ENCODE data around the gene ATP10B.
"Not testable (repeated sequence)": the region's sequence is repeated elsewhere in the genome, so short reads cannot be mapped to it uniquely, and the experiment has no call there.

The ATP10B gene

GRCh38 chr5:160831801-160832200 lies 20.2 kb downstream of the ATP10B start:
- no peak for DNase-seq (ENCODE audit: low read depth)

- DNase-seq (ENCODE audit: low read depth) = no peak
These were observed 27.6 kb downstream of the ATP10B start for GRCh38 chr5:160824301-160825001.

GRCh38 chr5:160812996-160813395 lies 39.0 kb downstream of the ATP10B start:
- not testable (repeated sequence) for DNase-seq (ENCODE audit: low read depth)

- no peak for DNase-seq (ENCODE audit: low read depth)
These were observed 46.6 kb downstream of the ATP10B start for GRCh38 chr5:160805376-160805775.

GRCh38 chr5:160802592-160802991 lies 49.4 kb downstream of the ATP10B start:
- DNase-seq (ENCODE audit: low read depth) = no peak

DNA sequence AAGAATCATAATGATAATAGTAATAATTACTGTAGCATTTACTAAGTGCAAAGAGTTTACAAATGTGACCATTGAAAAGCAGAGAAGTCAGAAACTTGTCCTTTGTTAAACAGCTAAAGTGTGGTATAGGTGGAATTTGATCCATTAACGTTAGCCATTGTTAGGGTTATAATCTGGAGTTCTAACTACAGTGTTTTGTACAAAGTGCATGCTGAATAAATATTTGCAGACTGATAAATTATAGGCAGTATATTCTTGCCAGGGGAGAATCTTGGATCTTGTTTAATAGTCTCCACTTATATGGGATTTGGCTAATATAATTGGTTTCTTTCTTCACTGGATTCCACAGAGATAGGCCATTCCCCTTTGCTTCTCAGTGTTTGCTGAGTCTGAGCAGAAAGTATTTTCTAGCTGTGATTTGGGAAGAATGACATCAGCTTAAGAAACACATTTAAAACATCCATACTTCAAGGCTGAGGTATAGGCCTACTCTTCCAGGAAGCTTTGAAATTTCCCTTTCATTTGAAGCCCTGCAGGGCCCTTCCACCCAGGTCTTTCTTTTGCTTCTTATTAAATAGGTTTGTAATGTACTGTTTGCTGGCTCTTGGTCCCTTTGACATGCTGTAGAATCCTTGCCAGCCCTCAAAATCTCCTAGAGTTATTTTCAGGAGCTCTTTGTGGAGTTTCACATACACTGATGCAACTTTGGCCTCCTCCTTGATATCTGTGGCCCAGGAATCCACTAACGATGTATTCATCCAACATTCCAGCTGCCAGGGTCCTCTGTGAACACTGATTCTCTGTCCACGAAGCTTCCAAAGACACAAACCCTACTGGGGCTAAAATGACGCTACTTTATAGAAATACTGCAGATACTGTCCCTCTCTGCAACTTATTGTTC lies 51.4 kb downstream of the ATP10B start:
- no peak for DNase-seq (ENCODE audit: low read depth)

GRCh38 chr5:160799184-160799583 lies 52.8 kb downstream of the ATP10B start:
- DNase-seq (ENCODE audit: low read depth) = no peak

DNA sequence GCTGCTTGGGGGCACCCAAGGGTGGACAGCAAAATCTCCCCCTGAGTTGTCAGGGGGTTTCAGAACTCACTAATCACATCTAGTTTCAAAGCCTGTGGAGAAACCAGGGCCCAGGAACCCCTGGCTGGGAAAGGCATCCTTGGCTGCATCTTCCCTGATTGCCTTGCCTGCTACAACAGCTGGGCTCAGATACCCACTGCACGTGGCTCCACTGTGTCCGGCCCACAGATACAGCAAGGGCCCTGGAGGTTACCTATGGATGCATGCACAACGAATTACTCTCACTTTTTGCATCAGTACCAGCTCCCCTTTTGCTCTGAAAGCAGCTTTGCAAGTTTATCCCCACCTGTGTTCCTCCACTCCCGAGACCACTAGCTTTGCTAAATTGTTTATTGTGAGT lies 55.0 kb downstream of the ATP10B start:
- no peak for DNase-seq (ENCODE audit: low read depth)

DNA sequence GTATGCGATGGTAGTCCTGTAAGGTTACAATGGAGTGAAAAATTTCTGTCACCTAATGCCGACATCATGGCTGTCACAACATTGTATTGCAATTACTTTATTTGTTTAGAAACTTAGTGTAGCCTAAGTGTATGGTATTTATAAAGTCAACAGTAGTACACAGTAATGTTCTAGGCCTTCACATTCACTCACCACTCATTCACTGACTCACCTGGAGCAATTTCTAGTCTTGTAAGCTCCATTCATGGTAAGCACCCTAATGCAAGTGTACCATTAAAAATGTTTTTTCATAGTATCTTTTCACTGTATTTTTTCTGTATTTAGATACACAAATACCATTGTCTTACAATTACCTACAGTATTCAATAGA lies 58.5 kb downstream of the ATP10B start:
- DNase-seq (ENCODE audit: low read depth) = no peak

DNA sequence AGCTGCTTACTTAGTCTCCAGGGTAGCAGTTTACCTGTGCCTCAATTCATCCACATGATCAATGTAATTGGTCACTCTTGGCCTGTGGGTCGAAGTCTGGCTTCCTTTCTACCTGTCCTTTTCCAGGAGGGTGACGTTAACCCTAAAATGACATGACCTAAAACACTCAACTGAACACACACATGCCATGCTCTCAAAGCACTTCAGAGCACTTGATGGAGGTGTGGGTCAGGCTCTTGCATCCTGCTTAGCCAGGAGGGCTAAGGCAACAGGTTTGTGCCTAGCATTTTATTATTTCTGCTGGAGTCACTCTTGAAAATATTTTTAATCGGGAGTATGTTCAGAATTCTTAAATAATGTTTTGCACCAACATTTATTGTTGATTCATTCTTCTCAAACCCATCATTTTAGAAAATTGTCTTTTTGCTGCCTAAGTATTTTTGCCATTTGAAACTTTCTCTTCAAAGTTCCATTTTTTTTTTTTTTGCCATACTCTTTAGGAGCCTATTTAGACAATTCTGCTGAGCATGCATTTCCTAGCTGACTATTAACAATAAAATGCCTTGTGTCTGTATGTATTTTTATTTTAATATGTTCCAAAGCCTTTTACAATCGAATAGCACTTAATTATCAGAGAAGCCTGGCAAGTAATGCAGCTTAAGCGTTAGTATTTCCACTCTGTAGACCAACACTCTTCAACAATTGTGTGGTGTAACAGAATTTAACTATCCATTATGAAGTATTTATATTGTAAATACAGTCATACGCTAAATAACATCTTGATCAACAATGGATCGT lies 59.1 kb downstream of the ATP10B start:
- no peak for DNase-seq (ENCODE audit: low read depth)

- no peak for DNase-seq (ENCODE audit: low read depth)
These were observed 59.7 kb downstream of the ATP10B start for GRCh38 chr5:160792281-160792680.

GRCh38 chr5:160789219-160789859 lies 62.7 kb downstream of the ATP10B start:
- DNase-seq (ENCODE audit: low read depth) = no peak

- no peak for DNase-seq (ENCODE audit: low read depth)
These were observed 63.8 kb downstream of the ATP10B start for GRCh38 chr5:160788102-160788660.

DNA sequence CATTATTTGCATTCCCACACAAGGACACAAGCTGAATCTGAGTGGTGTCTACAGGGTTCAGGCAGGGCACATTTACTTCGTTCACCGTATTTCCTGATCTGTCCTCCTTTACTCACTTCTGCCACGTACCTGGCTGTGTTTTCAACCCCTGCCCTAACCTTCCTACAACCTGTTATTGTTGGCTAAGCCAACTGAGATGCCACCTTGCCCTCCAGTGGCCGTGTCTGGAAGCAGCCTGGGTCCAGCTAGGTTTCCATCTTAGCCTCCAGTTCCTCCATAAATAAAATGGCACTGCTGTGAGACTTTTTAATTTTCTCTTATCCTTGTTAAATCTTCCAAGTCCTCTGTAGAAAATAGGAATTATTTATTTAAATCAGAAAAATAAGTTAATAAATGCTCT lies 64.8 kb downstream of the ATP10B start:
- DNase-seq (ENCODE audit: low read depth) = no peak

- no peak for DNase-seq (ENCODE audit: low read depth)
These were observed 77.2 kb downstream of the ATP10B start for GRCh38 chr5:160774666-160775315.

- DNase-seq (ENCODE audit: low read depth) = no peak
These were observed 78.2 kb downstream of the ATP10B start for GRCh38 chr5:160773646-160774410.

DNA sequence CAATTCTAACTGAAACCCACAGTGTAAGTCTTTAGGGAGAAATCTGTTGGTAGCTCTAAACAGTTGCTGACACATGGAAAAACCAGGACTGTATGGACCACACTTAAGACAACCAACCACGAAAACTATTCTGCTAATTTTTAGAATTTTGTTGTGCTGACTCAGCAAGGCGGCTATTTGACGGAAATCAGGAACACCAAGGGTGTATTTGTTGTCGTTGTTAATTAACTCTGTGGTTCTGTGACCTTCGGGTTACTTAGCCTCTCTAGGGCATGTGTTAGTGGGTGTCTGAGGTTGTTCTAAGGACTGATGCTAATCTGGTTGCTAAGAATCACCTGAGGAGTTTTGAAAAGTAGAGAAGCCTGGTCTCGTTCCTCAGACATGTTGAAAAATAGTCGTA lies 79.2 kb downstream of the ATP10B start:
- DNase-seq (ENCODE audit: low read depth) = no peak

GRCh38 chr5:160770718-160771117 lies 81.3 kb downstream of the ATP10B start:
- DNase-seq (ENCODE audit: low read depth) = no peak

DNA sequence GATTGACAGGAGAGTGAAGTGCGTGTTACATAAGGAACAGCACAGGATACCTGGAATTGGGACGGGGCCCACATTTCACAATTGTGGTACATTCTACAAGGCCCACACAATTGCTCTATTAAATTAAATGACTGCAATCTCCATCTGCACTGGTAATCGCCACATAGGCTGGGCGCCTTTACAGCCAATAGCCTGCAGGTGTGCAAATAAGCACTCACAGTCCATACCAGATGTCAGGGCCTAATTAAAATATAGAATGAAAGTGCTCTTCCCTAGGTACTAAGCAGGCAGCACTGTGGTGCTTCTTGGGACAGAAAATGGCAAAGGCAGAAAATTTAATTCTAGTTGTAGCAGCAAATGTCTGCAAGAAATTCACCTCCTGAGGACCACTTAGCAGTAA lies 82.7 kb downstream of the ATP10B start:
- no peak for DNase-seq (ENCODE audit: low read depth)

- no peak for DNase-seq (ENCODE audit: low read depth)
These were observed 84.9 kb downstream of the ATP10B start for GRCh38 chr5:160767062-160767461.

DNA sequence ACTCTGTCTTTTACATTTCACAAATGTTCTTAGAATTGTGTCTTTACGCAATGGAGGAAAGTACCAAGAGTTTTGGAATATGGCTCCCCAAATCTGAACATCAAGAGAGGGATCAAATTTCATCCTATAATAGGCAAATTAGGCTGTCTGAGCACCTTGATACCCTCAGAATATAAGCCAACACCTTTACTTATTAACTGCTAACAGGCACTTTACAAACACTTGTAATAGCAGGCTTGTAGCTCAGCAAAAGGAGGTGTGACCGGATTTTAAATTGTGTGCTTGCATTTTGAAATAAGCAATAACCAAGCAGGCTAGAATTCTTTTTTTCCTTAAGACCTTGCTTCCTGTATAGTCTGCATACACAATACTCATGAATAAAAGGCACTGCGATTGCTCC lies 92.0 kb downstream of the ATP10B start:
- no peak for DNase-seq (ENCODE audit: low read depth)
